GM18868 (cell line): ENCODE data around the gene RIPOR3.
"Not testable (repeated sequence)": the region's sequence is repeated elsewhere in the genome, so short reads cannot be mapped to it uniquely, and the experiment has no call there.

Source experiments
- ATAC-seq: cut with Tn5 transposase; IDR thresholded peaks from one replicate; pipeline ENCODE4 v1.9.1; 2021; ENCODE audit warnings: mild to moderate bottlenecking, moderate library complexity; ENCODE audit not compliant: unreplicated experiment

Gene RIPOR3

GRCh38 chr20:50578061-50578777 is 113.1 kb downstream of the RIPOR3 start:
- no peak for ATAC-seq

GRCh38 chr20:50577175-50578018 is 113.9 kb downstream of the RIPOR3 start:
- ATAC-seq: no peak

DNA sequence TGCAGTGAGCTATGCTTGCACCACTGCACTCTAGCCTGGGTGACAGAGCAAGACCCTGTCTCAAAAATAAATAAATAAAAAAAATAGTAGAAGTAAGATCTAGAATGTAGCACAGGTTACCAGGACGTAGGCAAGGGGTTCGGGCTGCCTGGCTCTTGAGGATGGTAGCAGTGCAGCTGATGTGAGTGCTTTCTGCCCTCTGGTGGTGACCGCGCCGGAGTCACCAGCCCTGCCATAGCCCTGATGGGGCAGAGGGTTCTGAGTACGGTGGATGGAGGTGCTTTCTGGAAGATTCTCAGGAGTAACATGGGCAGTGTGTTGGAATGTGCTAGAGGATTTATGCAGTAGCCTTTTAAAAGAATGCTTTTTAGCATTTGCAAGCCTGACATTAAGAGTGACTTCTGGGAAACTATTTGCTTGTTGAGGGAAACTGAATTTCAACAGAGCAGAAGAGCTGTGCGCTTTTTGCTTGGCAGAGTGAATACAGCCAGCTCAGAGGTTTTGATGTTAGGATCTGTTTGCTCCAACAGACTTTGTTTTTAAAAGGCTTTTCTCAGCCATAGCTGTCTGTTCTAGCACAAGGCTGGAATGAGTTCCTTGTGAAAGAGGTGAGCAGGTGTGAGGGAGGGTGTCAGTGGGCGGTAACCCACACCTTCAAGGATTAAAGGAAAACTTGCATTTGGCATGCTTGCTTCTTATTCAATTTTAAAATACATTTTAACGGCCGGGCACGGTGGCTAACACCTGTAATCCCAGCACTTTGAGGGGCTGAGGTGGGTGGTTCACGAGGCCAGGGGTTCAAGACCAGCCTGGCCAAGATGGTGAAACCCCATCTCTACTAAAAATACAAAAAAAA is 115.2 kb downstream of the RIPOR3 start:
- peak; percentile 55 for ATAC-seq

GRCh38 chr20:50574586-50574985 is 116.8 kb downstream of the RIPOR3 start:
- ATAC-seq: no peak

DNA sequence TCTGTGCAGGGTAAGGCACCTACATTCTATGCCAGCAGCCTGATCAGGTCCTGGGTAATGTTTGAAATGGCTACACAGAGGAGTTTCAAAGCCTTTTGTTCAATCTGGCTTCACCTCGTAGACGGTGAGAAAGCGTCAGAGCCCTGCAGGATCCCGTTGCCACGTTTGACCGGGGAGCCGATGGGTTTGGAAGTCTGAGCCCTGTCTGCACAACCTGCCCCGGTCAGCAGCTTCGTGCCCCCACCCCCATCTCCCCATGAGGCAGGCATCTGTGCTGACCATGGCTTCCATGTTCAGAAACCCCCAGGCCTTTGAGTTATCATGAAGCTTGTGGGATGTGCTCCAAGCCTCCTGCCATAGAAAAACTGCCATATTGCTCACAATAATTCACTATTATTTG is 117.2 kb downstream of the RIPOR3 start:
- ATAC-seq: no peak

- ATAC-seq: no peak
These were observed 118.2 kb downstream of the RIPOR3 start for GRCh38 chr20:50572938-50573777.

GRCh38 chr20:50571466-50571865 is 119.9 kb downstream of the RIPOR3 start:
- ATAC-seq: no peak

DNA sequence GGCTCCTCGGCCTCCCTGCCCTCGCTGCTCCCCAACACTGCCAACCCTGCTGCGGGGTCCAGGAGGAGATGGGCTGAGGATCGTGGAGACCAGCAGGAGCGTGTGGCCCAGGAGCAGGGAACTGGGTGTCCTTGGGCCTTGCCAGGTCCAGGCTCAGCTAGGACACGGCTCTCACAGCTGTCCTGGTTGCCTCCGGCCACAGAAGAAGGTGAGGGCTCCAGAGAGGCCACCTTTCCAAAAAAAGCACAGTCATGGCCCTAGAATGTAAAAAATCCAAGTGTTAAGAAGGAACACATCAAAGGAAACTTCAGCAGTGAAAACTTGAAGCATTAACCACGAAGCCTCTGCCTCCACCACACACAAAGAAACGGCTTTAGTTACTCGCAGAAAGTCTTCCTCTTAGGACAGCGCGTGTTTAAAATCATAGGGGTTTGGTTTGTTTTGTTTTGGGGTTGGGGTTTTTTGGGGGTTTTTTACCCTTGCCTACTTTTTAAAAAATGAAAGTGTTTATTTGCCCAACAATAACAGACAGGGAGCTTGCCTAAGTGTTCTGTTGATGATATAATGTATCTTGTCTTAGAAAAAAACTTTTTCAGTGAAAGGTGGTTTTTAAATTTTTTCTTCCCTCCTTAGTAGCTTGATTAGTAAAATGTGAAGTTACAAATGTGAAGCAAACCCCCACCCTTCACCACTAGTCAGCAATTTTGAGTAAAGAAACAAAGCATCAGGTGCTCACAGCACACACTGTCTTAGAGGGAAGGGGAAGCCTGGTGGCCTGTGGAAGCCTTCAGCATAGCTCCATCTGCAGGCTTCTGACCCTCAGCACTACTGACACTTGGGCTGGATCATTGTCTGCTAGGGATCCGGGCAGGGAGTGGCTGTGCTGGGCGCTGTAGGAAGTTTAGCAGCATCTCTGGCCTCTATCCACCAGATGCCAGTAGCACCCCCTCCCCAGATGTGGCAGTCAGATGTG is 121.2 kb downstream of the RIPOR3 start:
- ATAC-seq: peak; percentile 88

GRCh38 chr20:50569487-50569863 is 121.9 kb downstream of the RIPOR3 start:
- not testable (repeated sequence) for ATAC-seq

DNA sequence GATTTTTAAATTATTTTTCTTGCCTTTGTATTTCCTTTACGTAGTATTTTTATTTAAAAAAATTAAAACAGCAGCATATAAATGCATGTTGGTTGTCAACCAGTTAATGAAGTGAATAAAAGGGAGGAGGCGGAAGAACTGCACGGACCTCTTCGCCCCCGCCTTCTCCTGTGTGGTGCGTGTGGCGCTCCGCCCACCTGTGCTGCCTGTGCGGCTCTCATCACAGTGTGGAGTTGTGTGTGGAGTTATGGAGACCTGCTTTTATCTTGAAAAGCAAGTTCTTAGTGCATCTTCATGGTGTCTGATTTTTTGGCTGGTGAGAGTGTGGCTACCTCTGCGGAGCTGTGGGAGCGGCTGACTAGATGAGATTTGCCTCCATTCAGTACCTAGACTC is 122.8 kb downstream of the RIPOR3 start:
- ATAC-seq: no peak

DNA sequence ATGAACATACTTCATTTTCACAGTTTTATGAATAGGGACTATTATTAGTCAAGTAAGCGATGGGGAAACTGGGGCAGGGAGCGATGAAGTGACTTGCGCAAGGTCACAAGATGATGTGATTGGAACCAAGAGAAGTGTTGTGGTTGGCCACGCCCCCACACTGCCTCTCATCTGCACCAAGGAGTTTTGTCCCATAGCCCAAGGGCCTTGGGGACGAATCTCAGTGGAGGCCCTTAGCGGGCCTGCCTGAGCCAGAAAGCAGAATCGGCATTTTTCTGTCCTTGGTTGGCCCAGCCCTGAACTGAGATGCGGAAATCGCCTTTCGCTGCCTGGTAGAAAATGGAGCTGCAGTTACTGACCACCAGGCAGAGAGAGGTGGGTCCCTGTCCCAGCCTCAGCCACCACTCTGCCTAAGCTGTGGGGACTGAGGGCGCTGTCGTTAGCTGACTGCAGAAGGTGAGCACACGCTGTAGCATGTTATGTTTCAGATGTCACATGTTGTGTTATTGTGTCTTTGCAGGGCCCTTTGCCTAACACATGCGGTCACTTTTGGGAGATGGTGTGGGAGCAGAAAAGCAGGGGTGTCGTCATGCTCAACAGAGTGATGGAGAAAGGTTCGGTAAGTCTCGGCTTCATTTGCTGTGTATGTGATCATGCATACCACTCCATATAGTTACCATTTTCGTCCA is 123.3 kb downstream of the RIPOR3 start:
- ATAC-seq: no peak

- ATAC-seq: no peak
These were observed 125.5 kb downstream of the RIPOR3 start for GRCh38 chr20:50565871-50566270.

DNA sequence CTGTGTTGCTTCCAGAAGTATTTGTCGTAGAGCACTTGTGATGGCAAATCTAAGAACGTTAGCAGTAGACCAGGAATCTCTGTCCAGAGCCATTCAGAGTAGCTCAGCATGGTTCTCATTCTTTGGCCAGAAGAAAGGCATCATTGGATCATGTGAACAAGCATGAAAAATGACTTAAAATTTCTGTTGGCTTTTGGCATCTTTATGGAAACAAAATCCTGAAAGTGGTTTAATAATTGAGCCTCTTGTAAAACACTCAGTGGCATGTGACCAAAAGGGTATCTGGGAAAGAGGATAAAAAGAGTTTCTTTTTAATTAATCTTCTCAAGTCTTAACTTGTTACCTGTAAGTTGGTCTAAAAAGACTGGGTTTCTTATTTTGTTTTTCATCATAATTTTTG is 126.0 kb downstream of the RIPOR3 start:
- no peak for ATAC-seq

DNA sequence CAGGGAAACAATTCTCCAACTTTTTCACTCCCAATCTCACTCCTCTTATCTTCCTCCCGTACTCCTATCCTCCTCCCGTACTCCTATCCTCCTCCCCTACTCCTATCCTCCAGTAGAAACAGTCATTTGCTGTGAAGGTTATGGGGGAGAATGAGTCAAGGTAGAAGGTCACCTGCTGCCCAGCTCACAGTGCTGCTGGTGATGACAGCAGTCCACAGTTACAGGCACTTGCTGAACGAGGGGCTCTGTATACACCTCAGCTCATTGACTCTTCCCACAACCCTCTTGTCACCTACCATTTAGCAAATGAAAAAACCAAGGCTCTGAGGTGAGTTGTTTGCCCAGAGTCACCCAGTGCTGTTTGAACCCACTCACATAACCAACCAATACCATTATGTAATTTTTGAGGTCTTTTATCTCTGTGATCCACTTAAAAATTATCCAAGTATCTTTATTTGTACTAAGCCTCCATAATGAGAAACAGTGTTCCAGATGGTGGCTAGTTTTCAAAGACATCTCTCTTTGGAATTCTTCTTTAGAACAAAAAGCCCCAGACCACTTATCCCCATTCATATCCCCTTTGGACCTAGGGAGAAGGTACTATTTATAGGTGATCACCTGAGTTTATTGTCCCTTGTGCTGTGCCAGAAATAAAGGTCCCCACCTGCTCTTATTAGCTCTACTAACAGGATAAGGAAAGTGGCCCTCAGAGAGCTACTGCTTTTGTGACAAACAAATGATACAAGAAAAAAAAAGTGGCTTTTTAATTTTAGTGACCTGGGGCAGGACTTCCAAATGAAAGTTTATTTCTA is 128.0 kb downstream of the RIPOR3 start:
- ATAC-seq: no peak

GRCh38 chr20:50562262-50562701 is 129.1 kb downstream of the RIPOR3 start:
- ATAC-seq: no peak

DNA sequence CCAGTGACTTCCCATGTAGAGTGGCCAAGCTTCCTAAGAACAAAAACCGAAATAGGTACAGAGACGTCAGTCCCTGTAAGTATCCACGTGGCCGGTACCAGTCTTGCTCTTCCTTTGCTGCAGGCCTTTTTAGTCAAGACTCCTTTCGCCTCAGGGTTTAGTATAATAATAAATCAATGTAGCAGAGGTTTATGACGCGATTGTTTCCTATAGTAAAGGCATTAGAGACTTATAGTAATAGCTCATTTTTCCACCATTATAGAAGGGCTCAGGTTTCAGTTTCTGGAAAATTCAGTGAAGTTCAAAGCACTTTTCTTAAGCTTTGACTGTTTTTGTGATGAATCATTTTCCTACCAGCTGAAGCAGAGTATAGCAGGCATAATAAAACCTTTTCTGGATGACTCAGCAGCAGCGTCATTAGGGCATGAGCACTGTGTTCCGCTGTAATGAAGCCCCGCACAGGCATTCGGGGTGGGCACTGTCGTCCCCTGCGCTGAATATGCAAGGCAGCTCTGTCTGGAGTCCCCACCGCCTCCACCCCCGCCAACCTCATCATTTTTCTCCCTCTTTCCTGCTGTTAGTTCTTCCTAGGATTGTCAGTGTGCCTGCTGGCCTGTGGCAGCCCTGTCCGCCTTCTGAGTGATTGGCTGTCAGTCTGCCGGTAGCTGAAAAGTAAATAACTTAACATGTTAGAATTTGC is 129.8 kb downstream of the RIPOR3 start:
- ATAC-seq: no peak

DNA sequence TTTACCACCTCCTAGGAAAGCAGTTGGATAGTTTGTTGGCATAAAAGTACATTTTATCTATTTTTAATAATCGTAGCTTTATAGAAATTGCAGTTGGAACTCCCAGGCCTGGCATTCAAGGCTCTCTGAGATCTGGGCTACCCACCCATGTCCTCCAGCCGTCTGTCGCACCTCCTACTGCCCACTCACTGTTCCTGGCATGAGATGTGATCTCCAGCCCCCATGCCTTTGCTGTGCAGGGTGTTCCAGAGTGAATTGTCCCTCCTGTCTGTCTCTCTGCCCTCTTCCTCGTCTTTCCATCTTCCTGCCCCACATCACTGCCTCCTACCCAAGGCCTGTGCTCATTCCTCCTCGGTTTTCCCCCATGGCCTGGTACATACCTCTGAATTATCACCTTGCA is 130.5 kb downstream of the RIPOR3 start:
- no peak for ATAC-seq
